ENCODE data around the gene ATP8B4.

ATP8B4 gene

DNA sequence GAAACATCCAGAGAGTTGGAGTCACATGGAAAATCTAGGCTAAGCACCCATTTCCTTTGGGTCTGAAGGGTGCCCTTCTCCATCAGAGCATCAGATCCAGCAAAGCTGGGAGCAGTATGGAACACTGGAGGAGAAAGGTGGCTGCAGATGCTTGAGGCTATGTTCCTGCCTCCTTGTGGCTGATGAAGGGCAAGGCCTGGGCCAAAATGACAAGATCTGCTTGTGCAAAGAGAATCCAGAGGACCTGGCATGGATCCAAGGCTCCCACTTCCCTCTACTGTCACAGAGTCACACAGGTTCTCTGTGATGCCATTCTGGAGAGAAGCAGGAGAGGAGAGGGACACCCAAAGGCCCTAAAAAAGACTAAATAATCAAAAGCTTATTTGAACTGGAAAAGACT lies 9.2 kb upstream of the ATP8B4 start:
- H3K4me3 ChIP-seq (ENCODE audit: low read length): no peak overlapping the region
- DNase-seq (ENCODE audit: low read depth): no peak
- TF ChIP-seq CTCF (conservative IDR thresholded peaks at IDR 0.05; ENCODE audit: low read length): no peak

GRCh38 chr15:50127255-50127777 lies 8.3 kb upstream of the ATP8B4 start:
- no peak for DNase-seq (ENCODE audit: low read depth)
- no peak overlapping the region for H3K4me3 ChIP-seq (ENCODE audit: low read length)
- no peak for TF ChIP-seq CTCF (conservative IDR thresholded peaks at IDR 0.05; ENCODE audit: low read length)

- no peak for TF ChIP-seq CTCF (conservative IDR thresholded peaks at IDR 0.05; ENCODE audit: low read length)
- DNase-seq (ENCODE audit: low read depth): no peak
These were observed 7.0 kb upstream of the ATP8B4 start for GRCh38 chr15:50126072-50126471.

DNA sequence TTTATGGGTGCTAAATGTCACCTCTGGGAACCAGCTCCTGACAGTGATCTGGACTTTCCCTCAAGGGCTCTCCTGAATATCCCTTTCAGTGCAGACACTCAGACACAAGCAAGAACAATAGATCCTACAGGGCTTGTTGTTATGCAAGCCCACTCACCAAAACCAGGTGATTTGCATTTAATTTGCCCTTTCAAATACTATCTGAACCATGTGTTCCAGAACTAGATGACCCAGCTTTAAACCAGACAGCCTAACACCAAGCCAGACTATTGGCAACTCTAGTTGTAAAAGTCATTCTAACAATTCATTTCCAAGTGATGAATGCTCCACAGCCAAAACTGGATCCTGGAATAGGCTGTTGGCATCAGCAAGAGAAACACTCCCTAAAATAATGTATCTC lies 5.6 kb upstream of the ATP8B4 start:
- no peak for DNase-seq (ENCODE audit: low read depth)
- no peak overlapping the region for H3K4me3 ChIP-seq (ENCODE audit: low read length)
- no peak for TF ChIP-seq CTCF (conservative IDR thresholded peaks at IDR 0.05; ENCODE audit: low read length)

More at GRCh38 chr15:50126072-50126471, 7.0 kb upstream of the ATP8B4 start:
- no peak overlapping the region for H3K4me3 ChIP-seq (ENCODE audit: low read length)

- TF ChIP-seq CTCF (conservative IDR thresholded peaks at IDR 0.05; ENCODE audit: low read length): no peak
- DNase-seq (ENCODE audit: low read depth): no peak
- no peak overlapping the region for H3K4me3 ChIP-seq (ENCODE audit: low read length)
These were observed 5.0 kb upstream of the ATP8B4 start for GRCh38 chr15:50123861-50124557.

DNA sequence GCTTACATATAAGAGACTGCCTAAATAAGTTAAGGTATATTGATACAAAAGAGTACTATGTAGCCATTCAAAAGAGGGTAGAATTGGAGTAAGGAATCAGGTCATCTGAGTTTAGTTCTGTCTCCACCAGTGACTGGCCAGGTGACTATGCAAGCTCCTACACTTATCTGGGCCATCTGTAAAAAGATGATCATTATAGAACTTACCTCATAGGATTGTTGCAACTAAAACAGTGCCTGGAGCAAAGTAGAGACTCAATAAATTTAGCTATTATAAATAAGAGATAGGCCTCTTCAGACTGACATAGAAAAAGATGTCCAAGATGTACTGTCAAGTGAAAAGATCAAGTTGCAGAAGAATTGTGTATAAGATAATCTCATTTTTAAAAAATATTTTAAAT lies 1.7 kb upstream of the ATP8B4 start:
- no peak overlapping the region for H3K4me3 ChIP-seq (ENCODE audit: low read length)
- DNase-seq (ENCODE audit: low read depth): no peak
- TF ChIP-seq CTCF (conservative IDR thresholded peaks at IDR 0.05; ENCODE audit: low read length): no peak

DNA sequence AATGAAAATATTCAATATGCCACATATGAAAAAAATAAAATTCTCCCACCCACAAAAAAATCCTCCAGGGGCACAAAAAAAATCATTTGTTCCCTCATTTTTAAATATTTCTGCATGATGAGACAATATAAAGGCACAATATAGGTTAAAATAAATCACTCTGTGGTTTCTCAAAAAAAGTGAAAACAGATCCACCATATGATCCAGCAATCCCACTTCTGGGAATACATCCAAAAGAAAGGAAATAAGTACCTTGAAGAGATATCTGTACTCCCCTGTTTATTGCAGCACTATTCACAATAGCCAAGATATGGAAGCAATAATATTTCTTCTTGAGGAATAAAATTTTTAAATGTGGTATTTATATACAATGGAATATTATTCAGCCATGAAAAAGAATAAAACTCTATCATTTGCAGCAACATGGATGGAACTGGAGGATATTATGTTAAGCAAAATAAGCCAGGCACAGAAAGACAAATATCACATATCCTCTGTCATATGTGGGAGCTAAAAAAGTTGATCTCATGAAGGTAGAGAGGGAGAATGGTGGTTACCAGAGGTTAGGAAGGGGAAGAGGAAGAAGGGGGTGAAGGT lies 1.5 kb downstream of the ATP8B4 start:
- TF ChIP-seq CTCF (conservative IDR thresholded peaks at IDR 0.05; ENCODE audit: low read length): no peak
- H3K4me3 ChIP-seq (ENCODE audit: low read length): no peak overlapping the region
- DNase-seq (ENCODE audit: low read depth): no peak

All from AG10803 (cell line).